Muscle layer of colon (tissue), 2 donors: ENCODE data around the gene TRPV5.
"Not testable (repeated sequence)": the region's sequence is repeated elsewhere in the genome, so short reads cannot be mapped to it uniquely, and the experiment has no call there.

Experiments
- H3K27ac ChIP-seq: one replicate; pipeline ENCODE4 v1.7.0; 2013; ENCODE audit warnings: low read depth, mild to moderate bottlenecking, low read length, moderate library complexity
- H3K27me3 ChIP-seq, 2 donors: one replicate each; pipeline ENCODE4 v1.7.0; 2013; ENCODE audit warnings: low read length in 2 of 2, mild to moderate bottlenecking in 2 of 2; ENCODE audit not compliant: insufficient read depth in 2 of 2, control insufficient read depth in 1 of 2
- H3K36me3 ChIP-seq: one replicate; pipeline ENCODE4 v1.7.0; 2013; ENCODE audit warnings: mild to moderate bottlenecking, low read length; ENCODE audit not compliant: insufficient read depth
- H3K4me1 ChIP-seq: one replicate; pipeline ENCODE4 v1.7.0; 2013; ENCODE audit warnings: mild to moderate bottlenecking, low read length; ENCODE audit not compliant: insufficient read depth
- H3K4me3 ChIP-seq, 2 donors: one replicate each; pipeline ENCODE4 v1.7.0; 2013; ENCODE audit warnings: low read length in 2 of 2, low read depth in 1 of 2, mild to moderate bottlenecking in 1 of 2, moderate library complexity in 1 of 2
- H3K9ac ChIP-seq: one replicate; pipeline ENCODE4 v1.7.0; 2013; ENCODE audit warnings: low read length
- H3K9me3 ChIP-seq: one replicate; pipeline ENCODE4 v1.7.0; 2013; ENCODE audit warnings: mild to moderate bottlenecking, low read length
- donor health status: abdominal sarcoma.
- donor health status: Adenocarcinoma of cecum.

Gene TRPV5

DNA sequence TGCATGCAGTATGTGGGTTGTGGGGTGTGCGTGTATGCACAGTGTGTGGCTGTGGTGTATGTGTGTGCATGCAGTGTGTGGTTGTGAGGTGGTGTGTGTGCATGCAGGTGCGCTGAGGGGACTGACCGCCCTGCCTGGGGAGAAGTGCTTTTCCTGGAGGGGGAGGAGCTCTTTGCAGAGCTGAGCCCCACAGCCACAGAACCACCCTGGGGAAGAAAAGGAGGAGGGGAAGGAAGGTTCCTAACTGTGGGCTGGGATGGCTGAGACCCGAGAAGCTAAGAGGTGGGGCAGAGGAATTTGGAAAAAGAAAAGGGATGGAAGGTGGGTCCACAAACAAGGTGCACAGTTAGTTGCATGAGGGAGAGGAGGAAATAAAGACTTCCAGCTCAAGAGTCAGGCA lies at the start of gene TRPV5:
Gene TRPV5 (minus strand): TSS at position 123 of the 400 bp plus-strand sequence. CDS start 287 bp downstream, outside the sequence.
- Histone ChIP-seq H3K36me3 (no peaks in the 10 kb centered on the region), H3K9ac (no peak within 1 kb of the TSS), H3K9me3 (no peaks in the 10 kb centered on the region), H3K27ac (no peak within 1 kb of the TSS), H3K4me1 (no peaks in the 10 kb centered on the region), H3K4me3 (no peak within 1 kb of the TSS), H3K27me3 (no peaks in the 10 kb centered on the region)

DNA sequence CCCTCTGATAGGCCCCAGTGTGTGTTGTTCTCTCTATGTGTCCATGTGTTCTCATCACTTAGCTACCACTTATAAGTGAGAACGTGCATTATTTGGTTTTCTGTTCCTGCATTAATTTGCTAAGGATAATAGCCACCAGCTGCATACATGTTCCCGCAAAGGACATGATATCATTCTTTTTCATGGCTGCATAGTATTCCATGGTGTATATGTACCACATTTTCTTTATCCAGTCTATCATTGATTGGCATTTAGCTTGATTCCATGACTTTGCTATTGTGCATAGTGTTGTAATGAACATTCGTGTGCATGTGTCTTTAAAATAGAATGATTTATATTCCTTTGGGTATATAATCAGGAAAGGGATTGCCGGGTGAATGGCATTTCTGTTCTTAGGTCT lies 44.9 kb upstream of the TRPV5 start:
- H3K4me1 ChIP-seq, H3K9ac ChIP-seq, H3K27ac ChIP-seq, H3K36me3 ChIP-seq, H3K27me3 ChIP-seq, H3K4me3 ChIP-seq, H3K9me3 ChIP-seq: not testable (repeated sequence)

DNA sequence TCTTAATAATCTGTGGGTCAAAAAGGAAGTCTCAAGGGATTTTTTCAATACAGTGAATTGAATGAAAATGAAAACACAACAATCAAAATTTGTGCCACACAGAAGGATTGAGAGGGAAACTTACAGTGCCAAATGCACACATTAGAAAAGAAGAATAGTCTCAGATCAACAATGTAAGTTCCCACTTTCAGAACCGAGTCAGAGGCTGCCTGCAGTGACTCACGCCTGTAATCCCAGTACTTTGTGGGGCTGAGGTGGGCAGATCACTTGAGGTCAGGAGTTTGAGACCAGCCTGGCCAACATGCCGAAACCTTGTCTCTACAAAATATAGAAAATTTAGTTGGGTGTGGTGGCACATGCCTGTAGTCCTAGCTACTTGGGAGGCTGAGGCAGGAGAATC lies 41.1 kb upstream of the TRPV5 start:
- no peaks in the 10 kb centered on the region for H3K9me3 ChIP-seq
- no peak overlapping the region for H3K4me3 ChIP-seq
- H3K4me1 ChIP-seq, result no peaks in the 10 kb centered on the region
- no peaks in the 10 kb centered on the region for H3K36me3 ChIP-seq
- H3K27me3 ChIP-seq, result no peaks in the 10 kb centered on the region
- H3K27ac ChIP-seq, result no peak overlapping the region
- no peak overlapping the region for H3K9ac ChIP-seq

DNA sequence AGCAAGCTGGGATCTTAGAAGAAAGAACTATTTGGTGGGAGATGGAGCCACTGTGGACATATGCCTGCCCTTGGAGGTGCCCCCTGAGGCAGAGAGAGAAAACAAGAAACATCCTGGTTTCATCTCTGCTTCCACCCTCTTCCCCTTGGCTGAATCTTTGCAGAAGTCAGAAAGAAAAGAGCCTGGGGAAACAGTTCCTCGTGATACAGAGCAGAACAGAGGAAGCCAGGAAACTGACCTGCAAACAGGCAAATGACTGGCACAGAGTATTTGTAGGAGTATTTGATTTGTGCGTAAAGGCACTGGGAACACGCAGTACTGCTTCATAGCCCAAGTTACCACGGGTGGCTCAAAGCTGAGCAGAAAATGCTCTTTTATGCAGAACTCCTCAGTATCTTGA lies 35.6 kb upstream of the TRPV5 start:
- H3K27me3 ChIP-seq, result no peaks in the 10 kb centered on the region
- no peak overlapping the region for H3K9ac ChIP-seq
- no peak overlapping the region for H3K27ac ChIP-seq
- H3K4me1 ChIP-seq, result no peaks in the 10 kb centered on the region
- no peak overlapping the region for H3K4me3 ChIP-seq
- H3K9me3 ChIP-seq, result no peaks in the 10 kb centered on the region
- H3K36me3 ChIP-seq, result no peaks in the 10 kb centered on the region

DNA sequence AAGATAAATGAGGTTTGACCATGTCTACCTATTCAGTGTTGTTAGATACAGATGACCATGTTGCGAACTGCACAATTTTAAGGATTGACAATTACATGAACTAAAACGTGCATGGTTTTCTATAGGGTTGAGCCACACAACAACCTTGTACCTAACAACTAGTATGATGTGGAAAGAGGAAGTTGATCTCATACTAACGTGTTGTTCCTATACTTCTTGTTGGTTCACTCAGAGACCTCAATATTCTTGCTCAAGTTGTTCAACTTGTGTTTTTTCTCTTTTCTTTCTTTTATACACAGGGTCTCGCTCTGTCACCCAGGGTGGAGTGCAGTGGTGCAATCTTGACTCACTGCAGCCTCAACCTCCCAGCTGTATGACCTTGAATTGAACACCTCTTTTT lies 34.7 kb upstream of the TRPV5 start:
- Histone ChIP-seq H3K36me3 (no peaks in the 10 kb centered on the region), H3K4me3 (no peak overlapping the region), H3K9me3 (no peaks in the 10 kb centered on the region), H3K27ac (no peak overlapping the region), H3K27me3 (no peaks in the 10 kb centered on the region), H3K4me1 (no peaks in the 10 kb centered on the region), H3K9ac (no peak overlapping the region)

DNA sequence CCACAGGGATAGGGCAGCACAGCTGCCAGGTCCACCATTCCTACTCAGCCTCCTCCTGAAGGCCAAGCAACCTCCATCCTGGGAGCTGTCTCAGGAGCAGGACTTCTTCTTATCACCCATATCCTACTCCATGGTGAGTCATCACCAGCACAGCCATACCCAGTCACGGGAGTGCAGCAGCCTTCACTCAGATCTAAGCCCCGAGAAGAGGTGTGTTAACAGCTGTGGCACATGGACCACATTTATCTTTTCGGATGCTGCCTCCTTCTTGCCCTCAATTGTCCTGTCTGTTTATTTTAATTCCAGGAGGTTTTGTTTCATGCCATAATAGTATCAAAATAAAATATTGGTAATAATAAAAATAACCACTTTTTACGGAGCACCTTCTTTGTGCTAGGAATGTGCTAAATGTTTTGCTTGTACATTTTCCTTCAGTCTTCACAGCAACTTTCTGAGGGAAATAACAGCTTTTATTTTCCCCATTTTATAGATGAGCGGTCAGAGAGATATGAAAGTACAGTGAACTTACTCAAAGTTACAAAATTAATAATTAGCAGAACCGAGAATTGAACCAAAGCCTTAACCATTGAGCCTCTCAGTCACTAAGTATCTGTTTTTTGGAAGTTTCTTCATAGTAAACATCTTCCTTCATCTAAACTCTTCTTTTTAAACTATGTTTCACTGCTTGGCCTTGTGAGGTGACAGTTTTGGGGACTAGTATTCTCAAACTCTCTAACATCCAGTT lies 31.1 kb upstream of the TRPV5 start:
- Histone ChIP-seq H3K9ac (no peak overlapping the region), H3K4me3 (no peak overlapping the region), H3K4me1 (no peaks in the 10 kb centered on the region)

DNA sequence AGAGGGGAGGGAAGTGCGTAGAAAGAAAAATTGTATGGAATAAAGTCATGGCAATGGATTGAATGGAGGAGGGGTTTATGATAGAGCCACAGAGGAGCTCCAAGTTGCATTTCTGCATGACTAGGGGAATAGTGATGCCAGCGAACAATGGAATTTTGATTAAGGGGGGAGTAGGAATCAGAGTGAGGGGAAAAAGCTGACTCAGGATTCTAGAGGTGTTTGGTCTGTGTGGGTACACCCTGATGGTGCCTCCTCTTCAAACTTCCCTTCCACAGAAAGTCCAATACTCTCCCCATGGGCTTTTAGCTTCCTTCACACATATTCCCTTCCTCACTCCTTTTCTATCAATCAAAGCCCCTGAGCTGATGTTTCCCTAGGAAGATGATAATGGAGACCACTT lies 30.4 kb upstream of the TRPV5 start:
- no peak overlapping the region for H3K27ac ChIP-seq
- peaks cover 0 to 3% of the 10 kb centered on the region in 2 donors for H3K27me3 ChIP-seq
- H3K4me3 ChIP-seq, result no peak overlapping the region
- no peaks in the 10 kb centered on the region for H3K4me1 ChIP-seq
- no peaks in the 10 kb centered on the region for H3K36me3 ChIP-seq
- H3K9ac ChIP-seq, result no peak overlapping the region
- no peaks in the 10 kb centered on the region for H3K9me3 ChIP-seq

More for the DNA sequence above, 31.1 kb upstream of the TRPV5 start:
- H3K27ac ChIP-seq, result no peak overlapping the region
- no peaks in the 10 kb centered on the region for H3K9me3 ChIP-seq
- peaks cover 0 to 3% of the 10 kb centered on the region in 2 donors for H3K27me3 ChIP-seq
- no peaks in the 10 kb centered on the region for H3K36me3 ChIP-seq

DNA sequence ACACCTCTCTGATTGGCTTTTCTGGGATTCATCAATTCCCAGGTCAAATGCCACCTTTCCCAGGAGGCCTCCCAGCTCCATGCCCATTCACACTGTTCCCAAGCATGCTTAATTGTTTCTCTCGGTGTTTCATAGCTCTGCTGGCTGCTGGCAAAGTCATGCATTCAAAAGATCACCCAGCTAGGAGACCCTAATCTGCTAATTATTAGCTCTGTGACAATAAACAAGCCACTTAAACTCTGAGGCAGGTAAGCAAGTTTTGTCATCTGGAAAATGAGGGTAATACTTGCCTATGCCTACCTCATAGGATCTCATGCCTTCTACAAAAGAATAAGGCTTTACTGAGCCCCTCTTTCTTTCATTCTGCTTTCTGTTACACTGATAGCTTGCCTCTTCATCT lies 29.4 kb upstream of the TRPV5 start:
- H3K36me3 ChIP-seq, result no peaks in the 10 kb centered on the region
- no peak overlapping the region for H3K27ac ChIP-seq
- H3K4me1 ChIP-seq, result no peaks in the 10 kb centered on the region
- H3K9ac ChIP-seq, result no peak overlapping the region
- no peaks in the 10 kb centered on the region for H3K9me3 ChIP-seq
- H3K27me3 ChIP-seq, result peaks cover 0 to 3% of the 10 kb centered on the region in 2 donors
- no peak overlapping the region for H3K4me3 ChIP-seq

DNA sequence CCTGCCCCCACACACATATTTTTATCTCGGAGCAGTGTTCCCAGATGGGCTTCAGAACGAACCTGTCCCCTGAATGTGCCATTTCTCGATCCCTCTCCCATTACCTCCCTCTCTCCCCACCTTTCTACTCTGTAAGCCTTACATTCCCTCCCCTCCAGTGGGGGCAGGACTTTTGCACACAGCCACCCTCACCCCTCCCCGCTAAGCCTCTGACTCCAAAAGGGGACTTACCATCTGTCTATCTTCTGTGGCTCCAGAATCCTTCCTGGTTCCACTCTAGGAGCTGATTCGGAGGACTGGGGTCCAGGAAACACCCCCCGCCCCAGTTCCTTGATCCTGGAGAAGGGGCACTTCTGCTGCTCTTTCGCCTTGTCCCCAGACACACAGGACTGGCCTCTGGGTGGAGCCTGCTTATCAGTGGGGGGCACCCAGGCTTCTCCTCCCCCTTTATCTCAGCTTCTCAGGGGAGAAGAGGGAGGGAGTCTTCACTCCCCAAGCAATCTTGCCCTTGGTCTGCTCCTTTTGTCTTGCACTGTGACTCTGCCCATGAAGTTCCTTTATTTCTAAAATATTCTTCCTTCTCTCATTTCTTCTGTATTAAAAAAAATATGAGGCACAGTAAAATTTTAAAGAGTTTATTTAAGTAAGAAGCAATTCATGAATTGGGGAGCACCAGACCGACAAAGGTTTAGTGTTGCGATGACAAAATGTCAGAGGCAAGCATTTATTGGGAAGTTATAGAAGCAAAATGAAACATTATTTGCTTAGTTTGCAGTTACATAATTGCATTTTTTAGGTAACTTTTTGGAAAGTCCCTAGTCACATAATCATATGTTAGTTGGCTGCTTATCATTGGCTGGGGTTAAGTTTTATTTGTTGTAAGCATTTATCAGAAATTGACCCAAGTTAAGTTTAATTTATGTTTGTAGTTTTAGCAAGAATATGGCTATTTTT lies 28.7 kb upstream of the TRPV5 start, which contains the start of gene KEL:
Gene KEL (minus strand): TSS at position 391 of the 954 bp plus-strand sequence. CDS start 157 bp downstream, at position 234.
- H3K36me3 ChIP-seq, result no peaks in the 10 kb centered on the region
- no peak within 1 kb of the TSS for H3K27ac ChIP-seq
- H3K27me3 ChIP-seq, result peaks cover 0 to 3% of the 10 kb centered on the region in 2 donors
- no peak within 1 kb of the TSS for H3K4me3 ChIP-seq
- no peaks in the 10 kb centered on the region for H3K9me3 ChIP-seq
- no peak within 1 kb of the TSS for H3K9ac ChIP-seq
- H3K4me1 ChIP-seq, result no peaks in the 10 kb centered on the region

DNA sequence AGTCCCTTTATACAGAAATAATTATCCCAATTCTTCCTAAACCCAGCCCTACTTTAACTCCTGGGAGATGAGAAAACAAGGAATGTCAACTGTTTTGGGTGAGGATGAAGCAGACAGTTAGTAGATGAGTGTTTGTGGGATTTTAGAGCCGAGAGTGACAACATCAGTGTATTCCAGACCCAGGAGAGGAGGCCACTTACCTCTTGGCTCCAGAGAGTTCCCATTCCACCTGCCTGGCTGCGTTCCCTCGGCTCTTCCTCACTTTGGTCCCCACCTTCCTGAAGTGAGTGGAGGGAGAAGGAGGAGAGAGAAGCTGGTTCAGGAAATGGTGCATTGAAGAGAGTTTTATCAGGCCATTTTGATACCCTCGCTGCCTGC lies 28.0 kb upstream of the TRPV5 start:
- Histone ChIP-seq H3K4me1 (no peaks in the 10 kb centered on the region), H3K9me3 (no peaks in the 10 kb centered on the region), H3K4me3 (no peak overlapping the region), H3K27ac (no peak overlapping the region), H3K9ac (no peak overlapping the region), H3K36me3 (no peaks in the 10 kb centered on the region), H3K27me3 (peaks cover 0 to 3% of the 10 kb centered on the region in 2 donors)

DNA sequence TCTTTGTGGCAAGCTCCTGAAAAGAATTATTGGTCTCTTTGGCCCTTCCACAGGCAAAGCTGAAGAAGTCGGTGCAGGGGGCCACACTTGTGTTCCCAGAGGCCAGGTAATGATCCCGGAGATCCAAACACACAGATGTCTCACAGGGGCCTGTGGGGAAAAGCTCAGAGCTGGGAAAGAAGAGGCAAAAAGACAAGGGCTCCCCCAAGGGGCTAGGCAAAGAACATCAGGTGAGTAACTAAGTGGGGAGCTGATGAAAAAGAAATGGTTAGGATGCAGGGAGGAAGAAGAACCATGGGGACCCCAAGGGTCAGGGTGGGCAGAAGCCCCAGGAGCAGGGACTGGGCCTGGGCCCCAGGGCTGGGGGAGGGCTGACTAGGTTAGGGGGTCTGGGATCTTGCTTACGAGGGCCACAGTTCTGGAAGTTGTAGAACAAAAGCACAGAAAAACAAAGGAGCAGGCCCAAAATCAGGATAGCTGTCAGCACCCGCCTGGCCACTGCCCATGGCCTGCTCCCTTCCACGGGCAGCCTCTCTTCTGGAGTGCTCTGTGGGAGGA lies 27.5 kb upstream of the TRPV5 start:
- Histone ChIP-seq H3K27me3 (peaks cover 0 to 3% of the 10 kb centered on the region in 2 donors), H3K9me3 (no peaks in the 10 kb centered on the region), H3K4me3 (no peak overlapping the region), H3K27ac (no peak overlapping the region), H3K36me3 (no peaks in the 10 kb centered on the region), H3K9ac (no peak overlapping the region), H3K4me1 (no peaks in the 10 kb centered on the region)
